Fibroblast of lung (primary cell): ENCODE results near the gene GINS1. TPM values are rescaled to one million over a fixed set of nuclear protein-coding genes. Genes with fewer than 3 reads are reported as not detected.

ENCODE experiments used
- DNase-seq, 2 donors: peaks; one replicate each; pipeline versions ENCODE4 v3.0.0 to v3.0.0-alpha.2; 2010; ENCODE audit warnings: low read depth in 2 of 2
- H2AFZ ChIP-seq: 2 replicates; pipeline ENCODE4 v1.5.1; 2012; ENCODE audit warnings: low read length, control low read depth, inconsistent platforms
- H3K27ac ChIP-seq: 2 replicates; pipeline ENCODE4 v1.5.1; 2011; ENCODE audit warnings: low read length, control low read depth; ENCODE audit not compliant: insufficient read depth
- H3K27me3 ChIP-seq: 2 replicates; pipeline ENCODE4 v1.5.1; 2011; ENCODE audit warnings: mild to moderate bottlenecking, low read length; ENCODE audit not compliant: control insufficient read depth, insufficient read depth
- H3K36me3 ChIP-seq: 2 replicates; pipeline ENCODE4 v1.5.1; 2011; ENCODE audit warnings: low read length; ENCODE audit not compliant: control insufficient read depth, insufficient read depth
- H3K4me1 ChIP-seq: 2 replicates; pipeline ENCODE4 v1.5.1; 2011; ENCODE audit warnings: low read length; ENCODE audit not compliant: control insufficient read depth, insufficient read depth; ENCODE audit errors: extremely low read depth
- H3K4me2 ChIP-seq: 2 replicates; pipeline ENCODE4 v1.5.1; 2011; ENCODE audit warnings: low read length, control low read depth; ENCODE audit not compliant: insufficient read depth; ENCODE audit errors: extremely low read depth
- H3K4me3 ChIP-seq, 4 experiments: fragments of 200-600 bp in 1 of 4; sonication (generic) in 1 of 4; replicated peaks in 1 of 4; 2 replicates each; pipeline ENCODE4 v1.5.1; 2011 to 2016; ENCODE audit warnings: low read length in 4 of 4, low read depth in 3 of 4, mild to moderate bottlenecking in 3 of 4, control low read depth in 2 of 4, inconsistent platforms in 1 of 4, mixed read lengths in 1 of 4; ENCODE audit not compliant: insufficient read depth in 1 of 4; ENCODE audit errors: control extremely low read depth in 1 of 4
- H3K79me2 ChIP-seq: 2 replicates; pipeline ENCODE4 v1.5.1; 2012; ENCODE audit warnings: mild to moderate bottlenecking, low read length, inconsistent platforms; ENCODE audit not compliant: control insufficient read depth, insufficient read depth
- H3K9ac ChIP-seq: 2 replicates; pipeline ENCODE4 v1.5.1; 2011; ENCODE audit warnings: mild to moderate bottlenecking, low read length, control low read depth; ENCODE audit not compliant: insufficient read depth
- H3K9me3 ChIP-seq: 2 replicates; pipeline ENCODE4 v1.5.1; 2012; ENCODE audit warnings: low read depth, low read length; ENCODE audit not compliant: control insufficient read depth, insufficient read depth
- H4K20me1 ChIP-seq: 2 replicates; pipeline ENCODE4 v1.5.1; 2011; ENCODE audit warnings: low read length; ENCODE audit not compliant: control insufficient read depth, insufficient read depth; ENCODE audit errors: extremely low read depth
- CTCF ChIP-seq, 2 donors: IDR thresholded peaks in 1 of 2; conservative IDR thresholded peaks in 1 of 2; 1 replicate in 1 of 2; 2 replicates in 1 of 2; pipeline ENCODE4 v1.5.1; 2011 to 2012; ENCODE audit warnings: low read length in 2 of 2, control low read depth in 1 of 2, inconsistent platforms in 1 of 2, low read depth in 1 of 2, mild to moderate bottlenecking in 1 of 2
- EZH2 ChIP-seq: IDR thresholded peaks from 2 replicates; pipeline ENCODE4 v1.5.1; 2012; ENCODE audit warnings: low read length, control low read depth, mild to moderate bottlenecking; ENCODE audit errors: missing control alignments
- polyA plus RNA-seq, 2 donors: library from polyadenylated mRNA; depleted of rRNA in 1 of 2; stranded (reverse) in 1 of 2; unstranded in 1 of 2; fragments of >200 nt; gene quantifications; 2 replicates each; pipeline ENCODE4 v1.2.1, GENCODE V29; 2011 to 2012; ENCODE audit warnings: missing spikeins in 1 of 2
- total RNA-seq: library from RNA; depleted of rRNA; stranded (reverse); fragments of >200 nt; gene quantifications from 2 replicates; pipeline ENCODE4 v1.2.1, GENCODE V29; 2014

The GINS1 gene
- total and polyA plus RNA-seq, 2 donors (not counting 1 experiment from before 2014, with no cell fraction given), result 3.0 to 5.6 TPM

GRCh38 chr20:25468126-25469075 is 60.9 kb downstream of the GINS1 start:
- Histone ChIP-seq H3K4me3 (no peak overlapping the region), H3K79me2 (no peaks in the 10 kb centered on the region), H3K4me2 (no peak overlapping the region), H3K9me3 (no peaks in the 10 kb centered on the region), H3K27ac (no peak overlapping the region), H2AFZ (no peak overlapping the region), H4K20me1 (no peaks in the 10 kb centered on the region), H3K9ac (no peak overlapping the region), H3K27me3 (no peaks in the 10 kb centered on the region), H3K4me1 (no peaks in the 10 kb centered on the region), H3K36me3 (no peaks in the 10 kb centered on the region)
- DNase-seq, result no peak
- TF ChIP-seq EZH2, result no peak
- no peak for TF ChIP-seq CTCF (conservative IDR thresholded peaks at IDR 0.05 in 1 of 2, IDR thresholded peaks at IDR 0.05 in 1 of 2; ENCODE audit: low read depth in 1 of 2, low read length in 2 of 2)

- Histone ChIP-seq H3K27me3 (no peaks in the 10 kb centered on the region), H3K4me3 (no peak overlapping the region), H3K4me1 (no peaks in the 10 kb centered on the region), H3K27ac (no peak overlapping the region), H3K36me3 (peaks cover 1% of the 10 kb centered on the region), H3K79me2 (no peaks in the 10 kb centered on the region), H3K9ac (no peak overlapping the region), H2AFZ (no peak overlapping the region), H3K9me3 (no peaks in the 10 kb centered on the region), H4K20me1 (no peaks in the 10 kb centered on the region), H3K4me2 (no peak overlapping the region)
- no peak for TF ChIP-seq CTCF (conservative IDR thresholded peaks at IDR 0.05 in 1 of 2, IDR thresholded peaks at IDR 0.05 in 1 of 2; ENCODE audit: low read depth in 1 of 2, low read length in 2 of 2)
- no peak for TF ChIP-seq EZH2
- no peak for DNase-seq
Observed at GRCh38 chr20:25469558-25469957, 62.1 kb downstream of the GINS1 start.

GRCh38 chr20:25470045-25470444 is 62.6 kb downstream of the GINS1 start:
- no peaks in the 10 kb centered on the region for H3K79me2 ChIP-seq
- H3K4me1 ChIP-seq, result no peaks in the 10 kb centered on the region
- no peaks in the 10 kb centered on the region for H3K9me3 ChIP-seq
- H2AFZ ChIP-seq, result no peak overlapping the region
- H3K9ac ChIP-seq, result no peak overlapping the region
- H3K27me3 ChIP-seq, result no peaks in the 10 kb centered on the region
- no peak overlapping the region for H3K4me3 ChIP-seq
- peaks cover 1% of the 10 kb centered on the region for H3K36me3 ChIP-seq
- DNase-seq, result peak; percentile 30 to 44
- TF ChIP-seq CTCF (conservative IDR thresholded peaks at IDR 0.05 in 1 of 2, IDR thresholded peaks at IDR 0.05 in 1 of 2; ENCODE audit: low read depth in 1 of 2, low read length in 2 of 2) (peak; percentile 13 to 45), EZH2 (no peak)
- no peak overlapping the region for H3K27ac ChIP-seq
- no peak overlapping the region for H3K4me2 ChIP-seq
- H4K20me1 ChIP-seq, result no peaks in the 10 kb centered on the region
